Occipital lobe (tissue), 2 donors: ENCODE data around the gene MAP1LC3B. TPM values are rescaled to one million over a fixed set of nuclear protein-coding genes. Genes with fewer than 3 reads are reported as not detected.

Experiments
- DNase-seq: peaks from one replicate; lab custom pipeline; 2025; lab: John Stamatoyannopoulos, UW
- total RNA-seq: library from RNA; depleted of rRNA; stranded (reverse); fragments of >200 nt; gene quantifications from one replicate; pipeline ENCODE4 v1.2.3, GENCODE V29; 2014

The MAP1LC3B gene
- total RNA-seq, 1 donor from 2014 or later: 18.2 TPM

- no peak for DNase-seq
Observed at GRCh38 chr16:87426423-87427215, 34.5 kb downstream of the MAP1LC3B start.

- DNase-seq: no peak
Observed at GRCh38 chr16:87431926-87432325, 39.8 kb downstream of the MAP1LC3B start.

GRCh38 chr16:87432330-87432915 is 40.3 kb downstream of the MAP1LC3B start:
- no peak for DNase-seq

- DNase-seq: peak; percentile 35
Observed at GRCh38 chr16:87434146-87434667, 42.1 kb downstream of the MAP1LC3B start.

GRCh38 chr16:87435372-87436224 is 43.5 kb downstream of the MAP1LC3B start:
- DNase-seq: no peak

GRCh38 chr16:87436225-87437172 is 44.4 kb downstream of the MAP1LC3B start:
- no peak for DNase-seq

- no peak for DNase-seq
Observed at GRCh38 chr16:87437327-87437726, 45.2 kb downstream of the MAP1LC3B start.

GRCh38 chr16:87437911-87438610 is 45.9 kb downstream of the MAP1LC3B start:
- DNase-seq: no peak

- DNase-seq: no peak
Observed at GRCh38 chr16:87438611-87438985, 46.5 kb downstream of the MAP1LC3B start.

- DNase-seq: no peak
Observed at GRCh38 chr16:87439926-87440325, 47.8 kb downstream of the MAP1LC3B start.

- DNase-seq: no peak
Observed at GRCh38 chr16:87441886-87442580, 49.9 kb downstream of the MAP1LC3B start.

GRCh38 chr16:87442581-87442966 is 50.4 kb downstream of the MAP1LC3B start:
- no peak for DNase-seq

- DNase-seq: no peak
Observed at GRCh38 chr16:87443016-87443415, 50.9 kb downstream of the MAP1LC3B start.

- DNase-seq: no peak
Observed at GRCh38 chr16:87443964-87444363, 51.8 kb downstream of the MAP1LC3B start.

- no peak for DNase-seq
Observed at GRCh38 chr16:87445486-87445885, 53.4 kb downstream of the MAP1LC3B start.

GRCh38 chr16:87446479-87446878 is 54.3 kb downstream of the MAP1LC3B start:
- DNase-seq: no peak

GRCh38 chr16:87447323-87447722 is 55.2 kb downstream of the MAP1LC3B start:
- DNase-seq: no peak

GRCh38 chr16:87448866-87449265 is 56.7 kb downstream of the MAP1LC3B start:
- no peak for DNase-seq

- DNase-seq: no peak
Observed at GRCh38 chr16:87451563-87452210, 59.6 kb downstream of the MAP1LC3B start.
